ENCODE data around the gene ROR1. TPM values are rescaled to one million over a fixed set of nuclear protein-coding genes. Genes with fewer than 3 reads are reported as not detected.

Gene ROR1
- total RNA-seq, 1 experiment from 2014 or later: 2.7 TPM

DNA sequence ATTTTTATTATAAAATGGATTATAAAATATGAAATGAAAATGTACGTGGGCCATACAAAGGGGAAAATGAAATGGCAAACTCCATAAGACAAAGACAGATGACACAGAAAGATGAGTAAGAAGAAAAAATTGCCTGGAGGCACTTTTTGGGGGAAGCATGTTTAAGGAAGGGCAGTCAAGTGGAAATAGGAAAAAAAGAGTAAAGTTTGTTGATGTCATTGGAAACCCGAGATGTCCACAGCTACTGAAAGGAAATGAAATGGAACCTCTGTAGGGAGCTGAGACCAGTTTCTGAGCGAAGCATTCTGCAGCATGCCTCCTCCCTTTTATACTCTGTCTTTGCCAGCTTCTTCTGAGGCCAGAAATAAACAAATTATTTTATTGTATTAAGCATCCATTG is 226.2 kb downstream of the ROR1 start:
- H3K4me1 ChIP-seq (ENCODE audit: control insufficient read depth in 1 of 2, insufficient read depth in 2 of 2, low read length in 2 of 2): no peaks in the 10 kb centered on the region
- H4K20me1 ChIP-seq (ENCODE audit: insufficient read depth): no peaks in the 10 kb centered on the region
- no peak overlapping the region for H3K4me3 ChIP-seq (replicated peaks in 1 of 2; ENCODE audit: low read depth in 1 of 2, low read length in 2 of 2)
- H3K9me2 ChIP-seq (ENCODE audit: insufficient read depth): no peaks in the 10 kb centered on the region
- H2AFZ ChIP-seq (ENCODE audit: low read depth, low read length, poor library complexity, severe bottlenecking): no peak overlapping the region
- no peaks in the 10 kb centered on the region for H3K36me3 ChIP-seq (ENCODE audit: control insufficient read depth in 1 of 2, insufficient read depth in 2 of 2, low read length in 2 of 2)
- H3K27me3 ChIP-seq (ENCODE audit: insufficient read depth, low read length): no peaks in the 10 kb centered on the region
- no peaks in the 10 kb centered on the region for H3K79me2 ChIP-seq (ENCODE audit: insufficient read depth, low read length)
- RAD21 ChIA-PET (ENCODE audit: low non-redundant PET in 1 of 2, low total read pairs in 2 of 2, uncharacterized antibody in 2 of 2, unreplicated experiment in 2 of 2): no interaction called here
- no peak overlapping the region for H3K4me2 ChIP-seq (ENCODE audit: low read length)
- no peak overlapping the region for H3K9ac ChIP-seq (ENCODE audit: low read length)
- POLR2A ChIA-PET: no interaction called here
- ATAC-seq (no peak), DNase-seq (ENCODE audit: low read depth, low spot score) (no peak)
- H3K9me3 ChIP-seq (ENCODE audit: control insufficient read depth in 1 of 2, insufficient read depth in 1 of 2, low read depth in 1 of 2, low read length in 2 of 2): no peaks in the 10 kb centered on the region
- H3K27ac ChIP-seq (ENCODE audit: low read depth, low read length): no peak overlapping the region
- no peak for TF ChIP-seq MAX (IDR thresholded peaks at IDR 0.05)
- TF ChIP-seq TCF7L2 (IDR thresholded peaks at IDR 0.05; ENCODE audit: borderline replicate concordance, extremely low read depth, insufficient read depth, insufficient read length): no peak
- CTCF ChIA-PET: no interaction called here
- intact Hi-C loops (cut with micrococcal nuclease): no loop called here
- no TSS peak for BruUV-seq (replicated peaks)

- no peaks in the 10 kb centered on the region for H3K27me3 ChIP-seq (ENCODE audit: insufficient read depth, low read length)
- POLR2A ChIA-PET: no interaction called here
- ATAC-seq: no peak
- no peaks in the 10 kb centered on the region for H3K36me3 ChIP-seq (ENCODE audit: control insufficient read depth in 1 of 2, insufficient read depth in 2 of 2, low read length in 2 of 2)
- TF ChIP-seq SP1 (IDR thresholded peaks at IDR 0.05; ENCODE audit: low read depth) (no peak), FOSL1 (IDR thresholded peaks at IDR 0.05; ENCODE audit: low read depth) (no peak), ELF1 (IDR thresholded peaks at IDR 0.05; ENCODE audit: borderline replicate concordance, low read depth) (no peak), ZBTB33 (IDR thresholded peaks at IDR 0.05; ENCODE audit: extremely low read depth, insufficient replicate concordance, low read length) (no peak), RAD21 (IDR thresholded peaks at IDR 0.05; ENCODE audit: low read depth) (no peak), CTCF (IDR thresholded peaks at IDR 0.05 in 2 of 3, conservative IDR thresholded peaks at IDR 0.05 in 1 of 3; ENCODE audit: borderline replicate concordance in 1 of 3, insufficient read depth in 1 of 3, low read depth in 2 of 3, low read length in 2 of 3) (no peak), ZFX (IDR thresholded peaks at IDR 0.05) (no peak), EZH2 (IDR thresholded peaks at IDR 0.05) (no peak), JUND (IDR thresholded peaks at IDR 0.05) (no peak)
- TF ChIP-seq, protein P1, sequence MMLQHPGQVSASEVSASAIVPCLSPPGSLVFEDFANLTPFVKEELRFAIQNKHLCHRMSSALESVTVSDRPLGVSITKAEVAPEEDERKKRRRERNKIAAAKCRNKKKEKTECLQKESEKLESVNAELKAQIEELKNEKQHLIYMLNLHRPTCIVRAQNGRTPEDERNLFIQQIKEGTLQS (IDR thresholded peaks at IDR 0.05): no peak
- peaks cover 0 to 3% of the 10 kb centered on the region in 2 experiments; a peak in 1 of 4 replicates for H3K4me1 ChIP-seq (ENCODE audit: control insufficient read depth in 1 of 2, insufficient read depth in 2 of 2, low read length in 2 of 2)
- no peak overlapping the region for H3K4me3 ChIP-seq (replicated peaks in 1 of 2; ENCODE audit: low read depth in 1 of 2, low read length in 2 of 2)
- RAD21 ChIA-PET (ENCODE audit: low non-redundant PET in 1 of 2, low total read pairs in 2 of 2, uncharacterized antibody in 2 of 2, unreplicated experiment in 2 of 2): no interaction called here
- H3K4me2 ChIP-seq (ENCODE audit: low read length): no peak overlapping the region
- no peak overlapping the region for H3K9ac ChIP-seq (ENCODE audit: low read length)
- H3K79me2 ChIP-seq (ENCODE audit: insufficient read depth, low read length): no peaks in the 10 kb centered on the region
- intact Hi-C loops (cut with micrococcal nuclease): no loop called here
- BruUV-seq (replicated peaks): no TSS peak
- CTCF ChIA-PET: no interaction called here
- H3K27ac ChIP-seq (ENCODE audit: low read depth, low read length): no peak overlapping the region
- no peaks in the 10 kb centered on the region for H4K20me1 ChIP-seq (ENCODE audit: insufficient read depth)
- no peak overlapping the region for H2AFZ ChIP-seq (ENCODE audit: low read depth, low read length, poor library complexity, severe bottlenecking)
- no peaks in the 10 kb centered on the region for H3K9me2 ChIP-seq (ENCODE audit: insufficient read depth)
- no peaks in the 10 kb centered on the region for H3K9me3 ChIP-seq (ENCODE audit: control insufficient read depth in 1 of 2, insufficient read depth in 1 of 2, low read depth in 1 of 2, low read length in 2 of 2)
- no peak for DNase-seq (ENCODE audit: low read depth, low spot score)
These were observed 227.2 kb downstream of the ROR1 start for GRCh38 chr1:64001038-64001437.

Measured in HCT116 (cell line).